Liver (tissue), 9 donors: ENCODE results near the gene RECK. TPM values are rescaled to one million over a fixed set of nuclear protein-coding genes. Genes with fewer than 3 reads are reported as not detected.

Experiments used
- DNase-seq: peaks from one replicate; pipeline ENCODE4 v3.0.0-alpha.2; 2017; ENCODE audit warnings: low spot score
- H3K27ac ChIP-seq, 2 donors: one replicate each; pipeline ENCODE4 v1.7.0; 2013; ENCODE audit warnings: inconsistent platforms in 2 of 2, low read length in 2 of 2, control low read depth in 1 of 2, low read depth in 1 of 2, mild to moderate bottlenecking in 1 of 2
- H3K27me3 ChIP-seq, 4 donors: one replicate each; pipeline versions ENCODE4 v1.6.1 to v1.7.0; 2013; ENCODE audit warnings: low read length in 3 of 4, inconsistent platforms in 1 of 4, mild to moderate bottlenecking in 1 of 4, moderate library complexity in 1 of 4; ENCODE audit not compliant: control insufficient read depth in 4 of 4, insufficient read depth in 4 of 4
- H3K36me3 ChIP-seq, 4 donors: one replicate each; pipeline versions ENCODE4 v1.6.1 to v1.7.0; 2013; ENCODE audit warnings: low read length in 3 of 4, mild to moderate bottlenecking in 3 of 4, low read depth in 1 of 4, moderate library complexity in 1 of 4; ENCODE audit not compliant: control insufficient read depth in 4 of 4, insufficient read depth in 3 of 4
- H3K4me1 ChIP-seq, 4 donors: one replicate each; pipeline versions ENCODE4 v1.6.1 to v1.7.0; 2013; ENCODE audit warnings: low read length in 3 of 4, mild to moderate bottlenecking in 3 of 4, moderate library complexity in 1 of 4; ENCODE audit not compliant: control insufficient read depth in 4 of 4, insufficient read depth in 4 of 4
- H3K4me3 ChIP-seq, 3 donors: one replicate each; pipeline versions ENCODE4 v1.6.1 to v1.7.0; 2013; ENCODE audit warnings: low read length in 3 of 3, control low read depth in 1 of 3, low read depth in 1 of 3, mild to moderate bottlenecking in 1 of 3
- H3K9ac ChIP-seq, 2 donors: one replicate each; pipeline ENCODE4 v1.7.0; 2013; ENCODE audit warnings: low read length in 2 of 2, mild to moderate bottlenecking in 2 of 2, moderate library complexity in 2 of 2, control low read depth in 1 of 2, low read depth in 1 of 2
- H3K9me3 ChIP-seq, 4 donors: one replicate each; pipeline versions ENCODE4 v1.6.1 to v1.7.0; 2013; ENCODE audit warnings: low read length in 3 of 4; ENCODE audit not compliant: control insufficient read depth in 4 of 4
- EGR1 ChIP-seq, 2 donors: IDR thresholded peaks; 2 replicates each; pipeline ENCODE4 v1.6.1; 2016 to 2018; ENCODE audit warnings: antibody characterized with exemption in 2 of 2, low read depth in 2 of 2
- FOXA1 ChIP-seq: IDR thresholded peaks from 2 replicates; pipeline ENCODE4 v1.6.1; 2016; ENCODE audit warnings: antibody characterized with exemption
- FOXA2 ChIP-seq: IDR thresholded peaks from 2 replicates; pipeline ENCODE4 v1.6.1; 2016; ENCODE audit warnings: antibody characterized with exemption
- GABPA ChIP-seq, 2 donors: IDR thresholded peaks in 1 of 2; conservative IDR thresholded peaks in 1 of 2; 2 replicates each; pipeline ENCODE4 v1.6.1; 2016; ENCODE audit warnings: antibody characterized with exemption in 2 of 2, mild to moderate bottlenecking in 1 of 2, moderate library complexity in 1 of 2
- HNF4A ChIP-seq, 2 donors: conservative IDR thresholded peaks; 2 replicates each; pipeline ENCODE4 v1.6.1; 2016; ENCODE audit warnings: antibody characterized with exemption in 2 of 2, mild to moderate bottlenecking in 2 of 2
- HNF4G ChIP-seq: IDR thresholded peaks from 2 replicates; pipeline ENCODE4 v1.6.1; 2016; ENCODE audit warnings: antibody characterized with exemption
- JUND ChIP-seq, 2 donors: IDR thresholded peaks; 2 replicates each; pipeline ENCODE4 v1.6.1; 2016; ENCODE audit warnings: antibody characterized with exemption in 2 of 2
- MAX ChIP-seq: IDR thresholded peaks from 2 replicates; pipeline ENCODE4 v1.6.1; 2016; ENCODE audit warnings: antibody characterized with exemption
- NR2F2 ChIP-seq: IDR thresholded peaks from 2 replicates; pipeline ENCODE4 v1.6.1; 2016; ENCODE audit warnings: antibody characterized with exemption
- RAD21 ChIP-seq, 2 donors: IDR thresholded peaks; 2 replicates each; pipeline ENCODE4 v1.6.1; 2016; ENCODE audit warnings: antibody characterized with exemption in 2 of 2, mild to moderate bottlenecking in 2 of 2
- REST ChIP-seq: IDR thresholded peaks from 2 replicates; pipeline ENCODE4 v1.6.1; 2016; ENCODE audit warnings: antibody characterized with exemption, mild to moderate bottlenecking
- RXRA ChIP-seq, 2 donors: IDR thresholded peaks; 2 replicates each; pipeline ENCODE4 v1.6.1; 2017 to 2018; ENCODE audit warnings: antibody characterized with exemption in 2 of 2, mild to moderate bottlenecking in 1 of 2
- SP1 ChIP-seq: IDR thresholded peaks from 2 replicates; pipeline ENCODE4 v1.6.1; 2018; ENCODE audit warnings: antibody characterized with exemption, mild to moderate bottlenecking
- TAF1 ChIP-seq: conservative IDR thresholded peaks from 2 replicates; pipeline ENCODE4 v1.6.1; 2016; ENCODE audit warnings: antibody characterized with exemption, mild to moderate bottlenecking
- YY1 ChIP-seq: IDR thresholded peaks from 2 replicates; pipeline ENCODE4 v1.6.1; 2016; ENCODE audit warnings: antibody characterized with exemption, mild to moderate bottlenecking
- ZBTB33 ChIP-seq: IDR thresholded peaks from 2 replicates; pipeline ENCODE4 v1.6.1; 2016; ENCODE audit warnings: antibody characterized with exemption
- WGBS: extraction: QIAGEN DNeasy Blood & Tissue Kit; methylation state at CpG from one replicate; pipeline ENCODE4 v1.1.7; 2013; 5-methylcytosine and 5-hydroxymethylcytosine counted together
- polyA plus RNA-seq, 2 donors: library from polyadenylated mRNA; stranded (reverse) in 1 of 2; unstranded in 1 of 2; fragments of 200-250 nt in 1 of 2; fragments of >200 nt in 1 of 2; fragmentation: Nextera tagmentation in 1 of 2; extraction: Ambion mirVana in 1 of 2; gene quantifications; one replicate each; pipeline versions ENCODE4 v1.2.1 to v1.2.3, GENCODE V29; 2013 to 2015
- total RNA-seq, 2 donors: library from RNA; depleted of rRNA; stranded (reverse); fragments of >200 nt; gene quantifications; one replicate each; pipeline ENCODE4 v1.2.3, GENCODE V29; 2014
- TF ChIP-seq, protein P1 (sequence below): fragments of 150-350 bp; IDR thresholded peaks from 2 replicates; pipeline ENCODE4 v1.5.1; 2017; ENCODE audit warnings: improper control_type of control experiment, low read depth, low read length; ENCODE audit not compliant: missing input control
- TF ChIP-seq, protein P2 (sequence below): IDR thresholded peaks from 2 replicates; pipeline ENCODE4 v1.6.1; 2016; ENCODE audit warnings: antibody characterized with exemption
- donor health status: healthy.
- donor health status: healthy.
- donor health status: healthy.
- donor health status: healthy.
- donor health status: healthy.

RECK gene
- total and polyA plus RNA-seq, 4 donors: 2.1 to 3.5 (median 2.3) TPM

DNA sequence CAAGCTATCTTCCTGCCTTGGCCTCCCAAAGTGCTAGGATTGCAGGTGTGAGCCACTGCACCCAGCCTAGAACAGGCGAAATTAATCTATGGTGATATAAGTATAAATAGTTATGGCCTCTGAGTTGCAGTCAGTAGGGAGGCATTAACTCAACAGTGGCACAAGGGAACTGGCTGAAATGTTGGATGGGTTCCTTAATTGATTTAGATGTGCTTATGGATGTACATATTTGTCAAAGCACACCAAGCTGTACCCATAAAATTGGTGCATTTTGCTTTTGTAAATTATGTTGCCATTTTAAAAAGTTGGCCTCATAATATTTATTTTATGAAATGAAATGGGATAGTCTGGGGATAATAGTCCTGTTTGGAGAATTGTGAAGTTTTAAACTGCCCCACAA is 63.0 kb downstream of the RECK start:
- DNase-seq: no peak
- TF ChIP-seq YY1 (no peak), MAX (no peak), SP1 (no peak), HNF4A (conservative IDR thresholded peaks at IDR 0.05) (no peak), GABPA (IDR thresholded peaks at IDR 0.05 in 1 of 2, conservative IDR thresholded peaks at IDR 0.05 in 1 of 2) (no peak), JUND (IDR thresholded peaks at IDR 0.05) (no peak), TAF1 (no peak), REST (no peak), RAD21 (IDR thresholded peaks at IDR 0.05) (no peak), FOXA2 (no peak), ZBTB33 (no peak), EGR1 (IDR thresholded peaks at IDR 0.05; ENCODE audit: low read depth in 2 of 2) (no peak), NR2F2 (no peak), RXRA (IDR thresholded peaks at IDR 0.05) (no peak), FOXA1 (no peak), HNF4G (no peak)
- TF ChIP-seq, protein P1, sequence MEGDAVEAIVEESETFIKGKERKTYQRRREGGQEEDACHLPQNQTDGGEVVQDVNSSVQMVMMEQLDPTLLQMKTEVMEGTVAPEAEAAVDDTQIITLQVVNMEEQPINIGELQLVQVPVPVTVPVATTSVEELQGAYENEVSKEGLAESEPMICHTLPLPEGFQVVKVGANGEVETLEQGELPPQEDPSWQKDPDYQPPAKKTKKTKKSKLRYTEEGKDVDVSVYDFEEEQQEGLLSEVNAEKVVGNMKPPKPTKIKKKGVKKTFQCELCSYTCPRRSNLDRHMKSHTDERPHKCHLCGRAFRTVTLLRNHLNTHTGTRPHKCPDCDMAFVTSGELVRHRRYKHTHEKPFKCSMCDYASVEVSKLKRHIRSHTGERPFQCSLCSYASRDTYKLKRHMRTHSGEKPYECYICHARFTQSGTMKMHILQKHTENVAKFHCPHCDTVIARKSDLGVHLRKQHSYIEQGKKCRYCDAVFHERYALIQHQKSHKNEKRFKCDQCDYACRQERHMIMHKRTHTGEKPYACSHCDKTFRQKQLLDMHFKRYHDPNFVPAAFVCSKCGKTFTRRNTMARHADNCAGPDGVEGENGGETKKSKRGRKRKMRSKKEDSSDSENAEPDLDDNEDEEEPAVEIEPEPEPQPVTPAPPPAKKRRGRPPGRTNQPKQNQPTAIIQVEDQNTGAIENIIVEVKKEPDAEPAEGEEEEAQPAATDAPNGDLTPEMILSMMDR: no peak
- TF ChIP-seq, protein P2, sequence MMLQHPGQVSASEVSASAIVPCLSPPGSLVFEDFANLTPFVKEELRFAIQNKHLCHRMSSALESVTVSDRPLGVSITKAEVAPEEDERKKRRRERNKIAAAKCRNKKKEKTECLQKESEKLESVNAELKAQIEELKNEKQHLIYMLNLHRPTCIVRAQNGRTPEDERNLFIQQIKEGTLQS: no peak
- H3K9ac ChIP-seq: no peak overlapping the region
- WGBS: 98% methylated on average over 1 of the region's 1 CpG
- H3K27ac ChIP-seq: no peak overlapping the region
- H3K4me3 ChIP-seq: no peak overlapping the region
- no peaks in the 10 kb centered on the region for H3K27me3 ChIP-seq
- no peaks in the 10 kb centered on the region for H3K9me3 ChIP-seq
- peaks cover 0 to 6% (median 3%) of the 10 kb centered on the region in 4 donors for H3K4me1 ChIP-seq
- H3K36me3 ChIP-seq: no peaks in the 10 kb centered on the region
